Amygdala (tissue), 56 donors: ENCODE data around the gene NEDD1.

Experiments used
- DNase-seq, 56 donors: peaks; one replicate each; lab custom pipeline; 2025; lab: John Stamatoyannopoulos, UW

Gene NEDD1, protein sequence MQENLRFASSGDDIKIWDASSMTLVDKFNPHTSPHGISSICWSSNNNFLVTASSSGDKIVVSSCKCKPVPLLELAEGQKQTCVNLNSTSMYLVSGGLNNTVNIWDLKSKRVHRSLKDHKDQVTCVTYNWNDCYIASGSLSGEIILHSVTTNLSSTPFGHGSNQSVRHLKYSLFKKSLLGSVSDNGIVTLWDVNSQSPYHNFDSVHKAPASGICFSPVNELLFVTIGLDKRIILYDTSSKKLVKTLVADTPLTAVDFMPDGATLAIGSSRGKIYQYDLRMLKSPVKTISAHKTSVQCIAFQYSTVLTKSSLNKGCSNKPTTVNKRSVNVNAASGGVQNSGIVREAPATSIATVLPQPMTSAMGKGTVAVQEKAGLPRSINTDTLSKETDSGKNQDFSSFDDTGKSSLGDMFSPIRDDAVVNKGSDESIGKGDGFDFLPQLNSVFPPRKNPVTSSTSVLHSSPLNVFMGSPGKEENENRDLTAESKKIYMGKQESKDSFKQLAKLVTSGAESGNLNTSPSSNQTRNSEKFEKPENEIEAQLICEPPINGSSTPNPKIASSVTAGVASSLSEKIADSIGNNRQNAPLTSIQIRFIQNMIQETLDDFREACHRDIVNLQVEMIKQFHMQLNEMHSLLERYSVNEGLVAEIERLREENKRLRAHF

DNA sequence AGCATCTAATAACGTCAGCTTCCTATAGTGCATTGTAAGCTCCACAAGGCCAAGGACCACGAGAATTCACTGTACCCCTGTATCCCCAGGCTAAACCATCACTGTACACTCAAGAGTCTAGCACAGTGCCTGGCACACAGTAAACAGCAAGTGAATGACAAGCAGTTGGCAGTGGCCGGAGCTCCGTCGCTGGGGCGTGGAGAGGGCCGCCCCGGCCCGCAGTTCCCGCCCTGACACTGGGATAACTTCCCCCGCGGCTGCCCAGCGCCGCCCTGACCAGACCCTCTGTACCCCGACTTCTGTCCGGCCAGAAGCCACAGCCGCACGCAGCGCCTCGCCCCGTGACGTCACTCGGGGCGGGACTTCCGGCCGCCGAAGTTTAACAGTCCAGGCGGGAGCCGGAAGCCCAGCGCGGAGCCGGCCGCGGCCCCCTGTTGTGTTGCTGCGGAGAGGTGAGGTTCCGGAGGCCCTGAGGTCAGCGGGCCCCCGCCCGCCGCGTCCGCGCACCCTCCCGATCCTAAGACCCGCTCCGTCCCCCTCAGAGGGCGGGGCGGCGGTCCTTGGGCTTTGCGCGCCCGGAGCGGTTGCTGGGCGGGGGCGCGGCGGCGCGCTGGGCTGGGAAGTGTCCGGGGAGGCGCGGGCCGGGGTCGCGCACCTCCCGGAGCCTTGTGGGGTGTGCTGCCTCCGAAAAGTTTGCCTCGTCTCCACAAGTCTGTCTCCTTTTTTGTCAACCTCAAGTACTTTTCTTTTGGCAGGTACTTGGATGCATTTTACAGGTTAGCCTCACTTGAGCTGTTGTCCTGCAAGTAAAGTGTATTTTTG is at the start of gene NEDD1:
TSS of gene NEDD1 (plus strand) at position 409 of the 822 bp plus-strand sequence. CDS start 2,503 bp downstream, outside the sequence.
- peak; percentile 10 to 87 (median 60) for DNase-seq

DNA sequence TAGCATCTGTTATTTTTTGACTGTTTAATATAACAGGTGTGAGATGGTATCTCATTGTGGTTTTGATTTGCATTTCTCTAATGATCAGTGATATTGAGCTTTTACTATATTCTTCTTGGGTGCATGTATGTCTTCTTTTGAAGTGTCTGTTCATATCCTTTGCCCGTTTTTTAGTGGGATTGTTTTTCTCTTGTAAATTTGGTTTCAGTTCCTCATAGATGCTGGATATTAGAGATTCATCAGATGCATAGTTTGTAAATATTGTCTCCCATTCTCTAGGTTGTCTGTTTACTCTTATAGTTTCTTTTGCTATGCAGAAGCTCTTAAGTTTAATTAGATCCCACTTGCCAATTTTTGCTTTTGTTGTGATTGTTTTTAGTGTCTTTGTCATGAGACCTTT is 48.9 kb upstream of the NEDD1 start:
- DNase-seq = no peak

DNA sequence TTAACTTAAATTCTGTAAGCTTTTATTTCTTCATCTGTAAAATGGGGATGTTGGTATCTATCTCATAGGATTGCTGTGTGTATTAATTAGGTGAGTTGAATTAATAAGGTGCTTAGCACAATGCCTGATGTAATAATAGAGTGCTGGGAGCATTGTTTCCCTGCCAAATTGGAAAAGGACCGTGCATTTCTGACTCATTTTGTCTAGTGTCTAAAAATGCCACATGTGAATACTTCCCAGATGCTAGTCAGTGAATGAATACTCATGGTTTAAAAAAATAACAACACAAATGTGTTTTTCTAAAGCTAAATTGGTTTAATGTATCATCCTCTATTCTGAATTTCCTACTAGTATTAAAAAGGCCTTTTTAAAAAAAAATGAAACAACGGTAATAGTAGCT is 45.4 kb upstream of the NEDD1 start:
- no peak for DNase-seq

DNA sequence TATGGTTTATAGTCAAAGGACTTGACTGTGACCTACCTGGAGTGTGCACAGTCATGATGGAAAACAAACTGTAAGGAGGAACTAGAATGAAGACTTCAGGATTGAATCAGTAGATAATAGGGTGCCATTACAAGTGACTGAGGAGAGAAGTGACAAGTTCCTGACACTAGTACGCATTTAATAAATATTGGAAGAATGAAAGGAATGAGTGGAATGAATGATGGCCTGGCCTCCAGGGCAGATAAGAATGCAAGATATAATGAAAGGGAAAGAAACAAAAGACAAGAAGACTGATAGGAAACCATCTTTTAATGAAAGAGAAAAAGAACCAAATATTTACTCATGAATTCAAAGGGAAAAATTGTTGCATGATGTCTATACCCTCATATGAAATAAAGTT is 44.7 kb upstream of the NEDD1 start:
- no peak for DNase-seq

DNA sequence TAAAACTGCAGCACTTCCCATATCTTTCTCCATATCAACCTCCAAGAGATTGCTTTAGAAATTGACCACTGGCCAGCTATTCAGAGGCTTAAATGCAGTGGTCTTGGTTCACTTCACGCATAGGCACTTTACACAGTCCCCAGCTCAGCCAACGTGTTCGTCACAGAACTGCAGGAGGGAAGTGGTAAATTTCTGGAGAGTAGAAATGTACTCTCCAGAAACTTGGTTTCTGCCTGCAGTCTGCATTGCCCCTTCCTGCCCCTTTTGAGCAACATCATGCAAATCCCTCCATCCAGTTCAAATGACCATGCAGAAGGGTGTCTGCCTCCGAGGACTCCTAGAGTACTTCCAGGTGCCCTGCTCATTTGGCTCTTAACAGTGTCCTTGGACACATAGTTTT is 42.7 kb upstream of the NEDD1 start:
- DNase-seq = no peak

DNA sequence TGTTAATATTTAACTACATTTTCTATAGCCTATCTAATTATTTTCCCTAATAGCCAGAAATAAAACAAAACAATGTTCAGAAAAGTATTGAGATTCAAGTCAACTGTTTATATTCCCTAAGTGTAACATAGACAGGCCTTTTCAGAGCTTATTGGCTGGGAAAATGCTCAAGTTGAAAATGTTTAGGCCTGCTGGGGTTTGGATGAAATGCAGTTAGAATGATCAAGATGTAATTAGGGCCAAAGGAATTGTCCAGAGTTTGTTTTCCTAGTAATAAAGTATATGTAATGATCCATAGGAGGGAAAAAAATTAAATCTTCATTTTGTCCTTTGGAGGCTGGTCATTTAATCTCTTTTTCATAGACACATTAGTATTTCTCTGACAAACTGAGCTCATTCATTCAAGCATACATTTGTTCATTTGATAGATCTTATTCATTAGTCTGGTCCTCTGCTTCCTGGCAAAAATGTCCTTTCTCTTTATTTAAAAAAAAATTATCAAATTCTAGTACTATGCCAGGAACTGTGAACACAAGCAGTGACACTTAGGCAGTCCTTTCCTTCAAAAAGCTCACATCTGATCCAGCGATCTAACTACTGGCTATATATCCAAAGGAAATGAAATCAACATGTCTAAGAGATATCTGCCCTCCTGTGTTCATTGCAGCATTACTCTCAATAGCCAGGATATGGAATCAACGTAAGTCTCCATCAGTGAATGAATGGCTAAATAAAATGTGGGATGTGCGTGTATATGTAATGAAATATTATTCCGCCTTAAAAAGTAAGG is 40.1 kb upstream of the NEDD1 start:
- no peak for DNase-seq

DNA sequence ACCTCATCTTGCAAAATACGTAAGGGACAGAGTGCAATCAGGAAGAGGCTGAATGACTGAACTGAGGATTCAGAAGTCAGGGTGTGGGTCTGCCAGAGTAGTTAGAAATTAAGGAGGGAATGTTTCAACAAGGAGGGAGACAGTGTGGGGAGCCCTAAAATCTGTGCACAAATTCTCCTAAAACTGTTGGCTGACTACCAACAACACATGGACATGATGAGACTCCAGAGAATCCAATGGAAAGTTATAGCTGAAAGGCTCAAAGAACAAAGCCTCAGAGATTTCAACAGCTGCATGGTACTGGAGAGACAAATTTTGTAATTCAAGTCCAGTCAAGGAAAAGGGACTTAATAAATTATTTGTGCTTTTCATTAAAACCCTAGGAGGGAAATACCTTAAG is 36.1 kb upstream of the NEDD1 start:
- DNase-seq = no peak

DNA sequence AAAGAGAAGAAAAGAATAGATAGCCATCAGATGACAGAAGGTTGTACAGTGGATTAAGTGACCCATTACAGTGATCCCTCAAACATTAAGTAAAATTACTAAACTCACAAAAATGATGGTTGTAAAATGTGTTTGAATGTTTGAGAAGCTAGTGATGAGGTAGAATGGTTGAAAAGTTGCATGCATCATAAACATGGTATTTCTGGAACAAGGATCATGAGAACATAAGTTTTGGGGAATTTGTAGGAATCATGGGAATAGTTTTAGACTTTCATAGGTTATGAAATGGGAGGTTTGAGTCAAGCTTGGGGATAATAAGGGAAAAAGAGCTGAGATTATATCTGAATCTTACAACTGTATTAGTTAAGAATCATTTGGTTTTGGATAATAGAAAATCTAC is 34.1 kb upstream of the NEDD1 start:
- no peak for DNase-seq

DNA sequence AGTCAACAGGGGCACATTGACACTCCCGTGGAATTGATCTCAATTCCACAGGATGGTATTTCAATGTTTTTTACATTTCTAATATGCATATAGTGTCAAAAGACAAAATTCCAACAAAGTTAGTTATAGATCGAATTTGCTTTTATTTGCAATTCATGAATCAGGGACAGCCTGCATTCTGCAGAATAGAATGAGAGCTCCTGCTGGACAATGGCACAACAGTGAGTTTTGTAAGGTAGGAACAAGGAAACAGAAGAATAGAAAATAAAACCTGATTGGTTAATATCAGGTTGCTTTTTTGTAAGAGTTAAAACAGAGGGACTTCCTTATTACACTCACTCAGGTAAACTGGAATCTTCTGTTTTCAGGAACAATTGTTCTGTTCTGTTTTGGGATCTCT is 32.8 kb upstream of the NEDD1 start:
- DNase-seq = no peak

DNA sequence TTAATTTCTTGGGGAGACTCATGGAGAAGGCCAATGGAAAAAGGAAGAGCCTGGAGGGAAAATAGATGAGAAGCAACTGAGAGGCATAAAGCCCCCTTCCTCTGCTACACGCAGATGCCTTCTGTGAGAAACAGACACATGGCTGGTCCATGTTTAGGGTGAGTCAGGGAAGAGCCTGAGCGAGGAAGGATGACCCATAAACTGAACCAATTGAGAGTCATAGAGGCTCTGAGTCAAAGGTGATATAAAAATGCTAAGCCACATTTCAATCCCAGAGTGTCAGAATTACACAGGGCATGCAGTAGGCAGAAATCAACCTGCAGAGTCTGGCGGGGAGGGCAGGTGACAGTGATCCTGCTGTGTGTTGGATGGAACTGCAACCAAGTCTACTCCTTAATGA is 30.1 kb upstream of the NEDD1 start:
- DNase-seq = no peak

DNA sequence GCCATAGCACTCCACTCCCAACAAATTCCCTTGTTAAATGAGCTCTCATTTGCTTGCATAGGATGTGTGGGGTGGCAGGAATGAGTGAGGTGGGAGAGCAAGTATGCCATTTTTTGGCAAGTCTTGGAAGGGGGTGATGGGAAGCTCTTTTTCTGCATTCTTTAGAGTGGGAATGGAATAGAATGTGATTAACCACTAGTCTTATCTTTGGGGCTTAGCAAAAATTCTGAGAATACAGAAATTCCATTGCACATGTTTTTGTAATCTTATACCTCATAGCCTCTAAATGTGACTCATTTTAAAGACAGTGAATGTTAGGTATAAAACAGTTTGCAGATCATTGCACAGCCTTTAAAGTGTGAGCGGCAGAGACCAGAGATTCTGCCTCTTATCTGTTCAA is 28.4 kb upstream of the NEDD1 start:
- no peak for DNase-seq

DNA sequence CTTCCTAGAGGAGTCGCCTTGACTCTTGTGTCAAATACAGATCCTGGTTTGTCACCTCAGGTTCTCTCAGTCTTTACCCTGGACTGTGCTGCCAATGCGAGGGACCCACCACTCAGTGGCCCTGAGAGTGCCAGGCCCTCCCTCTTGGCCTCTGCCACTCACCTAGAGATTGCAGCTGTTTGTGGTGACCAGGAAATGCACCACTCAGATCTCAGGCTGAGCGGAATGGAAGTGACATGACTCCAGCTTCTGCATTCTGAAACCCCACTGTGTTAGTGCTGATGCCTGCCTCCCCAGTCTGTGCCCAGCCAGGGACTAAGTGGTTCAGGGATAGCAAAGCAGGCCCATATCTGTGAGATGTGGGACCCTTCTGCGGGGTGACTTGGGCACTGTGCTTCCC is 27.8 kb upstream of the NEDD1 start:
- DNase-seq = no peak

DNA sequence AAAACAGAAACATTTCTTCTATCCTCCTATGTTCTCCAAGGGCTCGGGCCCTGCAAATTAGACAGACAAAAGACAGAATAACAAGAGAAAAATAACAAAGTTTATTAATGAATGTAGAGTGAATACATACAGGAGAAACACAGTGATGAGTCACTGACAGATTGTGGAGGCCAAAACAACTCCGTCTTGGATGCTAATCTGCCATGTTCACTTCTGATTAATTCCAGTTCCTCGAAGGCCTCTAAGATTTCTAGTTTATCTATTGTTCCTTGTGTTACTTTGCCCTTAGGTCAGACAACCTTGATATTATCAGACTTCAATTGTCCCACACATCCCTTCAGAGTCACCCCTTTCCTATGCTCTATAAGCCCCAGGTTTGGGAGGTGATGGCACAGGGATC is 26.8 kb upstream of the NEDD1 start:
- DNase-seq = no peak

DNA sequence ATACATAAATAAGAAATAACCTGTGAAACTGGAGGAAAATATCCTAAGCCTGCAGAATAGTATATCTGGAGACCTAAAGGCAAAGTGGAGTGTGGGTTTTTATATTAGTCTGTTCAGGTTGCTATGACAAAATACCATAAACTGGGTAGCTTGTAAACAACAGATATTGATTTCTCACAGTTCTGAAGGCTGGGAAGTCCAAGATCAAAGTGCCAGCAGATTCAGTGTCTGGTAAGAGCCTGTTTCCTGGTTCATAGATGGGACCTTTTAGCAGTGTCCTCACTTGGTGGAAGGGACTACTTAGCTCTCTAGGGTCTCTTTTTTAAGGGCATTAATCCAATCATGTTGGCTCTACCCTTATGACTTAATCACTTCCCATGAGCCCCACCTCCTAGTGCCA is 25.4 kb upstream of the NEDD1 start:
- DNase-seq = no peak

DNA sequence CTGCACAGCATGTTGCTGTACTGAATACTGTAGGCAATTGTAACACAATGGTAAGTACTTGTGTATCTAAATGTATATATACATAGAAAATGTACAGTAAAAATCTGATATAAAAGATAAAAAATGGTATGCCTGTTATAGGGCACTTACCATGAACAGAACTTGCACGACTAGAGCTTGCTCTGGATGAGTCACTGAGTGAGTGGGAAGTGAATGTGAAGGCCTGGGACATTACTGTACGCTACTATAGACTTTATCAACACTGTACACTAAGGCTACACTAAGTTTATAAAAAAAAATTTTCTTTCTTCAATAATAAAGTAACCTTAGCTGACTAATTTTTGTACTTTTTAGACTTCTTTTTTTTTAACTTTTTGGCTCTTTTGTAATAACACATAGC is 24.2 kb upstream of the NEDD1 start:
- no peak for DNase-seq

DNA sequence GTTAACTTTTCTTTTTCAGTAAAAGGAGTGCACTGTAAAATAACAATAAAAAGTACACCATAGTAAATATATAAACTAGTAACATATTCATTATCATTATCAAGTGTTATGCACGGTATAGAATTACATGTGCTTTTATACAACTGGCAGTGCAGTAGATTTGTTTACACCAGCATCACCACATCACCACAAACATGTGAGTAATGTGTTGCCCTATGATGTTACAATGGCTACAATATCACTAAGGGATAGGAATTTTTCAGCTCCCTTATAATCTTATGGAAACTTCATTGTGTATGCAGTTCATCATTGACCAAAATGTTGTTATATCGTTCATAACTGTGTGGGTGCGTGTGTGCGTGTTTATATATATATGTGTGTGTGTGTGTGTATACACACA is 23.5 kb upstream of the NEDD1 start:
- no peak for DNase-seq

DNA sequence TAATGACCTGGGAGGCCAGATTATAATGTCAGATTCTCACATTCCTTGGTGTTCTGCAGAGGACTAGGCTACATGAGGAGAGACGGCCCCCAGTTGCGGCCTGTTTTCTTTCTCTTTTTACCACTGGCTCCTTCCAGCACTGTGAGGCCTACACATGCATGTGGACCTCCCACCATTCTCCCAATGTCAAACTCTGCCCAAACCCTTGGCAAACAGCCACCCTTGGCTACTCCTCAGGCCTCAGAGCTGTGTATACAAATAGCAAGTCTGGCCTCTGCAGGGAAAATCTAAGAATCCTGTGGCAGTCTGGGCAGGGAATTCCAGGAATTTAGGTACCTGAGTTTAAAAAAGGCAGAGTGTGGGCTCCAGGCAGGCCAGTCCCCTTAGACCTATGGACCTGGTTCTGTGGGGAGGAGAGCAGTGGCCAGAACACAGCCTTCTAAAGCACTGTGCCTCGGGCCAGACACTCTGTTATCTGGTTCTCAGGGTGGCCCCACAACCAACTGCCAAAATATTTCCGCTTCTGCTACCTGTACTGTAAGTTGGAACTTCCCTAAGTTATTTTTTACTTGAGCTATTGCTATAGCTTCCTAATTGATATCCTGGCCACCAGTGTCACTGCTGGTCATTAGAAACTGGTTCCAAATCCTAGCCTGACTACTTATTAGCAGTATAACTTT is 19.9 kb upstream of the NEDD1 start:
- peak in 34 of 56 donors; percentile 1 to 54 (median 8) for DNase-seq

DNA sequence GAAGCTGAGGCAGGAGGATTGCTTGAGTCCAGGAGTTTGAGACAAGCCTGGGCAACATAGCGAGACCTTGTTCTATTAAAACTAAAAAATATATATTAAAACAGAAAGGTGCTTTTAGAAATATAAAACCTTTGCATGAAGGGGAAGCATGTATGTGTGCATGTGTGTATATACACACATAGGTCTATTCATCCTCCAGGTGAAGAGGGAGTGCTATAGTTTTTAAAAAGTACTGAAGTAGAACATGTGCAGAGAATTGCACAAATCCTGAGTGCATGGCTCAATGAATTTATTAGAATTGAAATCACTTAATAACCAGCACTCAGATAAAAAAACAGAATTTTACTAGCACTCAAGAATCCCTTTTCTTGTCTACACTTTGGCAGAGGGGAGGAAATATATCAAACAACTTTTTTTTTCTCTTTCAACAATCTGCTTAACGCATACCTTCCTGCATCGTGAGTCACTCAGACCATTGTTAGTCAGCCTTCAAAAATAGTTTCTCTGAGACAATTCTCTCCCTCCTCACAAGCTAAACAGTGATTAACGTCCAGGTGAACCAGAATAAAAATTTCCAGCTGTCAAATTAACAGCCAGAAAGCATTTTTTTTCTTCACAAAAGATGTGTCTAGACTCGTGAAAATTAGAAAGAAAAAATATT is 17.7 kb upstream of the NEDD1 start:
- no peak for DNase-seq

DNA sequence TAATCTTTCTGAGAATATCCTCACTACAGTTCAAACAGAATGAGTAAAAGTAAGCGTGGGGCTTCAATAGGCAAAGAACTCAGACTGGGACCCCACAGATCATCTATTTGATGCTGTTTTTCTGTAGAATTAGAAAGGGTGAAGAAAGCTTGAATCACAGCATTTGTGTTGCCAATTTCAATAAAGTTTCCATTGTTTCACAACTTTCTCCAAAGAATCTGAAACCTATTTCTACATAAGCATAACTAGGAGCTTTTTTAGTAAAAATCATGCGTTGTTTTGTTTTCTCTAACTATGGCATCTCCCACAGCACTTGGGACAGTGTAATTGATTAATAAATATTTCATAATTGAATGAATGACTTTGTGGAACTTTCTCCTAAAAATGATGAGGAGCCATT is 16.7 kb upstream of the NEDD1 start:
- DNase-seq = no peak
